B cell (primary cell): ENCODE measurements around the gene AQP12B. TPM values are rescaled to one million over a fixed set of nuclear protein-coding genes. Genes with fewer than 3 reads are reported as not detected.

Experiments used
- ATAC-seq: fragments of 200-7000 bp; cut with Tn5 transposase; one replicate; pipeline ENCODE4 v1.10.0; 2021; ENCODE audit warnings: low read depth, mild to moderate bottlenecking, moderate number of reproducible peaks, moderate library complexity
- CTCF ChIA-PET: fragments of 350-600 bp; sonication (Branson Sonifier 250); formaldehyde crosslinking; loops from one replicate; lab custom pipeline; 2021; ENCODE audit warnings: antibody characterized with exemption, inconsistent platforms; lab: Charles Lee
- POLR2A ChIA-PET: fragments of 350-600 bp; sonication (Branson Sonifier 250); formaldehyde crosslinking; loops from one replicate; lab custom pipeline; 2021; ENCODE audit warnings: antibody characterized with exemption; lab: Charles Lee
- DNase-seq: peaks from one replicate; pipeline ENCODE4 v3.0.0; 2013
- H2AFZ ChIP-seq: 2 replicates; pipeline ENCODE4 v1.6.1; 2012; ENCODE audit warnings: mild to moderate bottlenecking, low read depth, low read length; ENCODE audit not compliant: insufficient read depth, poor library complexity, severe bottlenecking
- H3K27ac ChIP-seq, 2 donors: 1 replicate in 1 of 2; 2 replicates in 1 of 2; pipeline ENCODE4 v1.5.1; 2012 to 2013; ENCODE audit warnings: low read length in 2 of 2, mild to moderate bottlenecking in 2 of 2, moderate library complexity in 1 of 2
- H3K27me3 ChIP-seq, 4 experiments: fragments of 200-600 bp in 1 of 4; sonication (generic) in 1 of 4; replicated peaks in 1 of 4; 1 replicate in 2 of 4; 2 replicates in 2 of 4; pipeline versions ENCODE4 v1.6.1 to v1.7.0; 2013 to 2016; ENCODE audit warnings: low read length in 3 of 4, mild to moderate bottlenecking in 2 of 4, mixed read lengths in 1 of 4, moderate library complexity in 1 of 4; ENCODE audit not compliant: insufficient read depth in 4 of 4, control insufficient read depth in 3 of 4; ENCODE audit errors: control extremely low read depth in 1 of 4
- H3K36me3 ChIP-seq, 2 experiments: replicated peaks in 1 of 2; 1 replicate in 1 of 2; 2 replicates in 1 of 2; pipeline versions ENCODE4 v1.6.1 to v1.7.1; 2013; ENCODE audit warnings: low read length in 1 of 2; ENCODE audit not compliant: insufficient read depth in 2 of 2, control insufficient read depth in 1 of 2; ENCODE audit errors: control extremely low read depth in 1 of 2, extremely low read depth in 1 of 2
- H3K4me1 ChIP-seq, 2 donors: fragments of 200-600 bp in 1 of 2; sonication (generic) in 1 of 2; 1 replicate in 1 of 2; 2 replicates in 1 of 2; pipeline versions ENCODE4 v1.5.1 to v1.6.1; 2013 to 2017; ENCODE audit warnings: low read length in 2 of 2; ENCODE audit not compliant: control insufficient read depth in 2 of 2, insufficient read depth in 2 of 2
- H3K4me2 ChIP-seq: replicated peaks from 2 replicates; pipeline ENCODE3; 2012; ENCODE audit warnings: mild to moderate bottlenecking, low read depth, low read length; ENCODE audit not compliant: poor library complexity, severe bottlenecking
- H3K4me3 ChIP-seq, 5 experiments: fragments of 200-600 bp in 1 of 5; sonication (generic) in 1 of 5; 1 replicate in 3 of 5; 2 replicates in 2 of 5; pipeline versions ENCODE4 v1.5.1 to v1.7.0; 2011 to 2016; ENCODE audit warnings: low read length in 4 of 5, mild to moderate bottlenecking in 4 of 5, low read depth in 2 of 5, control low read depth in 1 of 5, moderate library complexity in 1 of 5; ENCODE audit not compliant: insufficient read depth in 1 of 5; ENCODE audit errors: control extremely low read depth in 1 of 5, extremely low read depth in 1 of 5
- H3K79me2 ChIP-seq: fragments of 200-600 bp; sonication (generic); one replicate; pipeline ENCODE4 v1.6.0; 2016; ENCODE audit warnings: low read length; ENCODE audit not compliant: control insufficient read depth, insufficient read depth
- H3K9ac ChIP-seq: fragments of 200-600 bp; sonication (generic); 2 replicates; pipeline ENCODE4 v1.6.1; 2017; ENCODE audit warnings: mild to moderate bottlenecking, low read length, moderate library complexity
- H3K9me3 ChIP-seq, 3 donors: one replicate each; pipeline versions ENCODE4 v1.6.1 to v1.7.1; 2013; ENCODE audit warnings: low read length in 2 of 3; ENCODE audit not compliant: control insufficient read depth in 2 of 3, insufficient read depth in 1 of 3; ENCODE audit errors: control extremely low read depth in 1 of 3
- H4K20me1 ChIP-seq: 2 replicates; pipeline ENCODE4 v1.6.0; 2012; ENCODE audit warnings: mild to moderate bottlenecking, low read length; ENCODE audit not compliant: insufficient read depth, control insufficient read depth, poor library complexity, severe bottlenecking
- H3K27ac Mint-ChIP-seq: one replicate; pipeline ENCODE4 v1.8.0; 2021; ENCODE audit warnings: mixed read lengths
- H3K27me3 Mint-ChIP-seq: one replicate; pipeline ENCODE4 v1.8.0; 2021; ENCODE audit warnings: mixed read lengths
- H3K4me1 Mint-ChIP-seq: one replicate; pipeline ENCODE4 v1.8.0; 2021; ENCODE audit warnings: mixed read lengths
- H3K4me3 Mint-ChIP-seq: one replicate; pipeline ENCODE4 v1.8.0; 2021; ENCODE audit warnings: mixed read lengths
- H3K9me3 Mint-ChIP-seq: one replicate; pipeline ENCODE4 v1.8.0; 2022; ENCODE audit warnings: mixed read lengths; ENCODE audit not compliant: insufficient read depth
- EZH2 ChIP-seq: IDR thresholded peaks from 2 replicates; pipeline ENCODE4 v1.6.1; 2012; ENCODE audit warnings: borderline replicate concordance, low read depth, mild to moderate bottlenecking, moderate library complexity, low read length; ENCODE audit not compliant: insufficient read depth, poor library complexity, severe bottlenecking
- WGBS: methylation state at CpG from one replicate; pipeline ENCODE4 v1.1.5; 2013; ENCODE audit warnings: missing lambda C conversion rate; ENCODE audit not compliant: insufficient coverage; 5-methylcytosine and 5-hydroxymethylcytosine counted together
- intact Hi-C: fragments of 100-400 bp; cut with micrococcal nuclease; formaldehyde crosslinking; loops from one replicate; pipeline ENCODE4 v1.10.0; 2022
- polyA plus RNA-seq: library from polyadenylated mRNA; depleted of rRNA; stranded (reverse); fragments of >200 nt; gene quantifications from 2 replicates; pipeline ENCODE4 v1.2.3, GENCODE V29; 2012
- total RNA-seq, 2 donors: library from RNA; stranded (reverse); fragments of 120-200 nt in 1 of 2; gene quantifications; 1 replicate in 1 of 2; 2 replicates in 1 of 2; pipeline versions ENCODE4 v1.2.3 to v1.2.4, GENCODE V29; 2013 to 2022
- TF ChIP-seq, protein P1 (sequence below): fragments of 200-600 bp; IDR thresholded peaks from one replicate; pipeline ENCODE4 v1.8.0; 2022; ENCODE audit warnings: antibody characterized with exemption, mild to moderate bottlenecking

The AQP12B gene
- total and polyA plus RNA-seq, 2 donors (not counting 1 experiment from before 2014, with no cell fraction given): not detected

- ChIA-PET CTCF (no interaction called here), POLR2A (no interaction called here)
- Histone ChIP-seq H3K4me1 (no peaks in the 10 kb centered on the region), H3K36me3 (no peaks in the 10 kb centered on the region), H3K27ac (no peak overlapping the region), H3K9me3 (no peaks in the 10 kb centered on the region), H3K27me3 (peaks cover 0 to 6% (median 0%) of the 10 kb centered on the region in 4 experiments), H3K4me3 (no peak overlapping the region), H3K4me2 (no peak overlapping the region), H2AFZ (no peak overlapping the region), H3K9ac (no peak overlapping the region), H4K20me1 (no peaks in the 10 kb centered on the region), H3K79me2 (no peaks in the 10 kb centered on the region)
- TF ChIP-seq EZH2: no peak
- no peaks in the 10 kb centered on the region for H3K4me1 Mint-ChIP-seq
- peaks cover 14% of the 10 kb centered on the region for H3K27me3 Mint-ChIP-seq
- H3K4me3 Mint-ChIP-seq: no peak overlapping the region
- WGBS: 85% methylated on average over 7 of the region's 9 CpGs
- no peak for ATAC-seq
- H3K27ac Mint-ChIP-seq: no peak overlapping the region
- no peak for DNase-seq
- intact Hi-C loops: no loop called here
- no peaks in the 10 kb centered on the region for H3K9me3 Mint-ChIP-seq
Measured at GRCh38 chr2:240702640-240703011, 19.9 kb upstream of the AQP12B start.

- no peak for TF ChIP-seq EZH2
- TF ChIP-seq, protein P1, sequence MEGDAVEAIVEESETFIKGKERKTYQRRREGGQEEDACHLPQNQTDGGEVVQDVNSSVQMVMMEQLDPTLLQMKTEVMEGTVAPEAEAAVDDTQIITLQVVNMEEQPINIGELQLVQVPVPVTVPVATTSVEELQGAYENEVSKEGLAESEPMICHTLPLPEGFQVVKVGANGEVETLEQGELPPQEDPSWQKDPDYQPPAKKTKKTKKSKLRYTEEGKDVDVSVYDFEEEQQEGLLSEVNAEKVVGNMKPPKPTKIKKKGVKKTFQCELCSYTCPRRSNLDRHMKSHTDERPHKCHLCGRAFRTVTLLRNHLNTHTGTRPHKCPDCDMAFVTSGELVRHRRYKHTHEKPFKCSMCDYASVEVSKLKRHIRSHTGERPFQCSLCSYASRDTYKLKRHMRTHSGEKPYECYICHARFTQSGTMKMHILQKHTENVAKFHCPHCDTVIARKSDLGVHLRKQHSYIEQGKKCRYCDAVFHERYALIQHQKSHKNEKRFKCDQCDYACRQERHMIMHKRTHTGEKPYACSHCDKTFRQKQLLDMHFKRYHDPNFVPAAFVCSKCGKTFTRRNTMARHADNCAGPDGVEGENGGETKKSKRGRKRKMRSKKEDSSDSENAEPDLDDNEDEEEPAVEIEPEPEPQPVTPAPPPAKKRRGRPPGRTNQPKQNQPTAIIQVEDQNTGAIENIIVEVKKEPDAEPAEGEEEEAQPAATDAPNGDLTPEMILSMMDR: no peak
- peaks cover 14% of the 10 kb centered on the region for H3K27me3 Mint-ChIP-seq
- no peaks in the 10 kb centered on the region for H3K9me3 Mint-ChIP-seq
- no peak for ATAC-seq
- no peak overlapping the region for H3K27ac ChIP-seq
- no peaks in the 10 kb centered on the region for H3K9me3 ChIP-seq
- no peak overlapping the region for H3K4me2 ChIP-seq
- no peaks in the 10 kb centered on the region for H3K4me1 ChIP-seq
- no peak overlapping the region for H2AFZ ChIP-seq
- no peaks in the 10 kb centered on the region for H3K4me1 Mint-ChIP-seq
- peaks cover 0 to 6% (median 0%) of the 10 kb centered on the region in 4 experiments for H3K27me3 ChIP-seq
- intact Hi-C loops: no loop called here
- ChIA-PET CTCF (no interaction called here), POLR2A (no interaction called here)
- no peak overlapping the region for H3K4me3 ChIP-seq
- H4K20me1 ChIP-seq: no peaks in the 10 kb centered on the region
- H3K9ac ChIP-seq: no peak overlapping the region
- DNase-seq: no peak
- WGBS: 94% methylated on average over 25 of the region's 30 CpGs
- H3K27ac Mint-ChIP-seq: no peak overlapping the region
- no peaks in the 10 kb centered on the region for H3K79me2 ChIP-seq
- no peaks in the 10 kb centered on the region for H3K36me3 ChIP-seq
- H3K4me3 Mint-ChIP-seq: no peak overlapping the region
Measured at GRCh38 chr2:240701736-240702639, 19.3 kb upstream of the AQP12B start.
